Ureter (tissue), 1 donor: Measurements from ENCODE around the gene PCDH1. TPM values are rescaled to one million over a fixed set of nuclear protein-coding genes. Genes with fewer than 3 reads are reported as not detected.

Experiments
- DNase-seq: peaks from one replicate; pipeline ENCODE4 v3.0.0-alpha.2; 2020; ENCODE audit warnings: low spot score
- total RNA-seq: library from RNA; stranded (reverse); gene quantifications from one replicate; pipeline ENCODE4 v1.2.4, GENCODE V29; 2023
- donor health status: DM: yes; HTN: yes; CAD: no.

Gene PCDH1
- total RNA-seq, 1 donor from 2014 or later: 127 TPM

DNA sequence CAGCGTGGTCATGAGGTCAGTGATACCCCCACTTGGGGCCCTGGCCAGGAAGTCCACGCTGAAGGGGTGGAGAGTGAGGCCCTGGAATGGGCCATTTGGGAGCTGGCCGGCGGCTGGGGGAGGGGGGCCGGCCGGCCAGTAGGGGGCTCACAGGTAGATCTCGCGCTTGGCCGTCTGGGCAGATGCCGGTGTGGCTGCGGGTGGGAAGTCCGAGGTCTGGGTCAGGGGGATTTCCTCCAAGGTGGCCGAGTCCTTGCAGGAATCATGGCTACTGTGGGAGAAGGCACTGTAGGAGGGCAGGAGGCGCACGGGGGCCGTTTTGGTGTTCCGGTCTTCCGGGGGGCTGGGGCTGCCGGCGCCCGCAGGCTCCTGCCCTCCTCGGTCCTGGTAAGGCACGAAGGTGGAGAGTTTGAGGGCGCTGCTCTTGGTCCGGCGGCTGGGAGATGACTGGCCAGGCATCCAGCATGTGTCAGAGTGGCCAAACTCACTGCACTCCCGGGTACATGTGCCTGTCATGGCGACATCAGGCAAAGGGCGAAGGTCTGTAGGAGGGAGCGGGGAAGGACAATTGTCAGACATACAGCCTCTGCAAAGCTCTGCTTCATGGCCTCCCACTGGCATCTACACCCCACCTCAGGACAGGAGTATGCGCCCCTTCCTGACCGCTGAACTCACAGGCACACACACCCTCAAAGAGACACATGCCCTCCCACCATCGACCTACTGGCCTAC is 24.1 kb downstream of the PCDH1 start:
- DNase-seq: no peak

DNA sequence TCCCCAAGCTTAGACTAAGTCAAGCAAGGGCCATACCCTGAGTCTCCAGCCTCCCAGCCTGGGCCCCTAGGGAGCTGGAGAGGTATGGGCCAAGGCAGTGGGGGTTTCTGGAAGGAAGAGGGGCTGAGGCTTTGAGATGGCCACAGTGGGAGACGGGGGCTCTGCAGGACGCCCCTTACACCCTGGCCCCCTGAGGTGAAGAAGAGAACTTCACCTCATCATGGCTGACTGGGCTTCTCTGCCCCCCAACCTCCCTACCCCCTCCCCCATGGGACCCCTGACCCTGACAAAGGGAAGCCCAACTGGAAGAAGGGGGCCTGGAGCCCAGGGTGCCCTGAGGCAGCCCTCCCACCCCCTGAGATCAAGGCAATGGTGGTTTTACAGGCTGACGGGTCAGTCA is 25.8 kb downstream of the PCDH1 start:
- no peak for DNase-seq

DNA sequence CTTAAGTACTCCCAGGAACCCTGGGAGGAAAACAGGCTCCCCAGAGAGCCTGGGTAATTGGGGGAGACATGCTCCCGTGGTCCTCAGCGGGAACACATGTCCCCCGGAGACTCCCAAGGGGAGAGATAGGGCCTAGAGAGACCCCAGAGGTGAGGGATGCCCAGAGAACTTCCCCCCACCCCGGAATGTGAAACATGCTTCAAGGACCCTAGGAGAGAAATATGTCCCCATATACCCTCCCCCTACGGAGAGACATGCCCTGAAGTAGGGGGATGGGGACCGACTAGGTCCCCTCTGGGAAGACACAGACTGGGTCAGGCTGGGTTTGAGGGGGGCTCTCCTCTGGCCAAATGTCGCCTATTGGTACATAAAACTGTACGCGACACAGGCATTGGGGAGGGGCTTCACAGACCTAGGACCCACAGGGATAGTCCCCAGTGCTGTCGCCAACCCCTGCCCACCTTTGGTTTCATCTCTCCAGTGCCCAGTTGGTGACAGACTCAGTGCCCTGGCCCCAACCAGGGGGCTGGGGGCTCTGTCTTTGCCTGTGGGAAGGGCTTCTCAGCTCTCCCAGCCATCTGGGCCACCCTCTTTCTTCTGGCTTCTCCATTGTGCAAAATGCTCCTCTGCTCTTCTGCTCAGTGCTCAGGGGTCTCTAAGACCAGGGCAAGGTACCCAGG is 26.9 kb downstream of the PCDH1 start:
- no peak for DNase-seq

DNA sequence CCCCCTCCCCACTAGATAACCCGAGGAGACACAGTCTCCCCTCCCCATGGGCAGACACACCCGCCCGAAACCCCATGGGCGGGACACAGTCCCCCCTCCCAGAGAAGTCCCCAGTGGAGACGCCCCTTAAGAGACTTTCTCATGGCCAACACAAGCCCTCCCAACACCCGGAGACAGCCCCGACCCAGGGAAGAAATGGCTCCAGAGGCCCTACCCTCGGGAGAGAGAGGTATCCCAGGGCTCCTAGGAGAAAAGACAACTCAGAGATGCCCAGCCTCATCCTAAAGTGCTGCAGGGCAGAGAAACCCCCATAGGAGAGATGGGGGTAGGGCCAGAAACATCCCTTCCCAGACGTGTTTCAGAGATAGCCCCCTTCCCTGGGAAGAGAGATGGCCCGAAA is 27.4 kb downstream of the PCDH1 start:
- DNase-seq: no peak

DNA sequence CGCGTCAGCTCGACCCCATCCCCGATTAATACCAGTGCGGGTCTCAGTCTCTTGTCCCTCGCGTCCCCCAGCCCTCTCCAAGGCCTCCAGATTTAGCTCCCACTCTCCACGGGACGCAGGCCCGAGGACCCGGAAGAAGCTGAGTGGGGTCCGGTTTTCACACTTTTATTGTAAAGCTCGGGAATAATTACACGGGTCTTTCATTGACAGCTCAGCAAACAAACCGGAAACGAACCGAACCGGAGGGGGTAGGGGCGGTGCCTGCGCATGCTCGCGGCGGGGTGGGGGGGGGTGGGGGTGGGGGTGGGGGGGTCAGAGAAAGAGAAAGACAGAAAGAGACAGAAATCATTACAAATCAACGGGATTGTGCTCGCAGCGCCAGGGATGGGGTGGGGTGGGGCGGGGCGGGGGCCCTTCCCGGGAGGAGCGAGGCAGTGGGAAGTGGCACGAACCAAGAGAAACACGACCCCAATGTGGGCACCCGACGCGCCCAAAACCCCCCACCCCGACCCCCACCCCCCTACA is 27.9 kb downstream of the PCDH1 start:
- DNase-seq: peak; percentile 72

GRCh38 chr5:141849415-141850243 is 28.6 kb downstream of the PCDH1 start:
- DNase-seq: peak; percentile 95

GRCh38 chr5:141848744-141849414 is 29.3 kb downstream of the PCDH1 start:
- DNase-seq: peak; percentile 78

- no peak for DNase-seq
Measured at GRCh38 chr5:141846031-141846430, 32.2 kb downstream of the PCDH1 start.

DNA sequence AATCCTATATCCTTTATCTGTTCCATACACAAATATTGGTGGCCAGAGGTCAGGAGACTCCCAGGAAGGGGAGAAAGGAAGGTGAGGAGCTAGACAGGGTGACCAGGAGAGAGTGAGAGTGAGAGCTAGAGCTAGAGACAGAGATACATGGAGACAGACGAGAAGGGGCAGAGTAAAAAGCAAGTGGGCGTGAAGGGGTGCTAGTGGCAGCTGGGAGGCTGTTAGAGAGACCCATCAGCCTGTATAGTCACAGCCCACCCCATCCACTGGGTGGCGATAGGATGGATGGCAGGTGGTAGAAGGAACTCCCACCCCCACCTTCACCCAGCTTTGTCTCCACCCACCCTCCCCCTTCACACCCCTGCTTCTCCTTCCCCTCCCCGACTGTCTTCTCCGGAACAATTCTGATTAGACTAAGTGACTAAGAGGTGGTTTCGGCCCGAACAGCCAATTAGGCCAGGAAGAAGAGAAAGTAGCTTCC is 32.8 kb downstream of the PCDH1 start:
- DNase-seq: no peak

DNA sequence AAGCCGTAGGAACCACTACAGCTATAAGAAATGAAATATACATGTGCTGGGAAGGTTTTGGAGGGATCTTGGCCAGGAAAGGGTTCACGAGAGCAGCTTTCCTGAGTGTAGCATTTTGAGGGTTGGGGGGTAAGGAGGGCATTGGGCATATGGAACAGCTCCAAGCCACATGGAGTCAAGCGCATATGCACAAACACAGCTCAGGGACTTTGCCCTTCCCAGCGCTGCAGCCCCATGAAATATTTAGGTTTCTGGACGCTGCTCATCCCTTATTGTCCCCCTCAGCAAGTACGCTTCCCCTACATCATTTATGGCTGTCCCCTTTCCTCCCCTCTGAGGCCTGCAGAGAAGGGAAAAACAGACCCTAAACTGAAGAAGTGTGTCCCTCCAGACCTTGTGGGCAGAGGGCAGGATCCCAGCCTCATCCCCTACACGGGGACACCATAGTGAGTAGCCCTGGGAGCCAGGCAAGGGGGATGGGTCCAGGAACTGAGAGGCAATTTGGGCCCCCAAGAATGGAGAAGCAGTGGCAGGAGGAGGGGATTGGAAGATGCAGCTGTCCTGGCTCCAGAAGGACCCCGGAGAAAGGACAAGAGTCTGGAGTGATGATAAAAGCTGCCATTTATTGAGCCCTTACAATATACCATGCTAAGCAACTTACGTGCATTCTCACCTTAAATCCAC is 33.7 kb downstream of the PCDH1 start:
- no peak for DNase-seq

DNA sequence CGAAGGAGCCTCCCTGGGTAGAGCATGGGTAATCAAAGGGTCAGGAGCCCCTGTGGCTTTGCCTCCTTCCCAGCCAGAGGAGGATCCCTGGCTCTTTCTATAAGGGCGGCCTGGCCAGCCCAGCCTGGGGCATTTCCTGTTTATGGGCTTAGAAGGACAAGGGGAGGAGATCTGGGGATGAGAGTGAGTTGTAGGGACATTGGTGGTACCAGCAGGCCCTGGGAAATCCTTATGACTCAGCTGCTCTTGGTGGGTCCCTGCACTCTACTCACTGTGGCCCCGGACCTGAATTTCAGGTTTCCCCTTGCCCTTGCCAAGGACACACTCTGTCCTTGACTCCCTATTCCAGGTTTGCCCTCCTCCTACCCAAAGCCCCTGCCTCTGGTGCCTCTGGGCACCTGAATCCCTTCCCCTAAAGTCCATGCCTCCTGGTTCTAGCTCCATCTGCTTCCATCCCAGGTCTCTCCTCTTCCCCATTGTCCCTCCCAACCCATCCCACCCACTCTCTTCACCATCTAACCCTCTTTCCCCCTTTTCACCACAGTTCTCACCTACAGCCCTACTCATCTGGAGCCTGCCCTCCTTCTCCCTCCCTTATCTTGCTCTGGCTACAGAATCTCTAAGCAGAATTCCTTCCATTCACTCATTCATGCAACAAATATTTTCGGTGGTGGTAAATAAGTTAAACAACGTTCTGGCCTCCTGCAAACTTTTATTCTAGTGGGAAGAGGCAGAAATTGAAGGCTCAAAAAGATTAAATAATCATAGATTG is 34.9 kb downstream of the PCDH1 start:
- peak; percentile 58 for DNase-seq

DNA sequence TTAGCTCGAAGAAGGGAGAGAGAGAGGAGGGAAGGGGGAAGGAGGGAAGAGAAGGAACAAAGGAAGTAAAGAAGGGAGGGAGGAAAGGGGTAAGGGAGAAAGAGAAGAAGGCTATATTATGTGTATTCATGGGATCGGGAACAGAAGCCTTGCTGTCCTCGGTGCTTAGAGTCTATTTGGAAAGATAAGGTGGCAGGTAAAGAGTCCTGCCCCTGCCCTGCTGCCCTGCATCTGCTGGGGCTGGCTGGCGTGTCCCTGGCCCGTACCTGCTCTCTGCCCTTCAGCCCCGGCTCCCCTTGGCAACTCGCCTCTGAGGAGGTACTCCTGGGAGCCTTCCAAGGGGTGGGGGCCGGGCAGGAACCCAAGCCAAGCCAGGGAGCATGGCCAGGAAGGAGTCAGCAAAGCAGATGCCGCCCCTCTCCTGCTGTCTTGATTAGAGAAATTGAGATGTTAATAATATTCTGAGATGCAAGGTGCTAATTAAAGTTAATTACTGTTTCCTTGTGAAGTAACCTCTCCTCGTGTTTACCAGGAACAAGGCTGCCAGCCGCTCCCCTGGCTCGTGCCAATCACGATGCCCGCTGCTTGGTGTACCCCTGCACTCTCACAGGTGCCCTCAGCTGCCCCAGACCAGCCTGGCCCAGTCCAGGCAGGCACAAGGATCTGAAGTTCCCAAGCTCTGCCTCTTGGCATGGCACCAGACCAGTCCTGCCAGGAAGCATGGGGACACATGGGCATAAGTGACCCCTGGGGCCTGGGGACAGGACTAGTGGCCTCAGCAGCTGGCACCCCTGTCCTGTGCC is 36.6 kb downstream of the PCDH1 start:
- DNase-seq: peak; percentile 67

DNA sequence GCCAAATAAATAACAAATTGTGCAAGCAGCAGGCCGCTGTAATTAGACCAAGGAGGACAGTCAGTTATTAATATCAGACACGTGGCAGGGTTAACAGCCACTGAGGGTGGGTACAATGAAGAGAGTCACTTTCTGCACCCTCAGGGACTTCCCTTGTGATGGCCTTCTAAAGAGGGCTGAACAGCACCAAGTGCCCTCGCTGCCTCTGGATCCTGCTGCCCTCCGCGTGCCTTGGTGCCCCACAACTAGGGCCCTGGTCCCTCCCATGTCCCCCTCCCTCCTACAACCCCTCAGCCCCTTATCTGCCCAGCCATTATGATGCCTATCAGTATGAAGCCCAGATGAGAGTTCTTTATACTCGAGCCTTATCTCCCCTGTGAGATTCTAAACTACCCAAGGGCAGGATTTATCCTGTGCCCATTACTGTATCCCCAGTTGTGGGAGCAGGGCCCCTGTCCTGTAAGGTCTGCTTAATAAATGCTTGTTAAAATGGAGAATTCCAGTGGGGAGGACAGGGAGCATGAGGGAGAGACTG is 37.3 kb downstream of the PCDH1 start:
- DNase-seq: no peak

- no peak for DNase-seq
Measured at GRCh38 chr5:141840280-141840812, 37.9 kb downstream of the PCDH1 start.

- no peak for DNase-seq
Measured at GRCh38 chr5:141839015-141839513, 39.1 kb downstream of the PCDH1 start.

DNA sequence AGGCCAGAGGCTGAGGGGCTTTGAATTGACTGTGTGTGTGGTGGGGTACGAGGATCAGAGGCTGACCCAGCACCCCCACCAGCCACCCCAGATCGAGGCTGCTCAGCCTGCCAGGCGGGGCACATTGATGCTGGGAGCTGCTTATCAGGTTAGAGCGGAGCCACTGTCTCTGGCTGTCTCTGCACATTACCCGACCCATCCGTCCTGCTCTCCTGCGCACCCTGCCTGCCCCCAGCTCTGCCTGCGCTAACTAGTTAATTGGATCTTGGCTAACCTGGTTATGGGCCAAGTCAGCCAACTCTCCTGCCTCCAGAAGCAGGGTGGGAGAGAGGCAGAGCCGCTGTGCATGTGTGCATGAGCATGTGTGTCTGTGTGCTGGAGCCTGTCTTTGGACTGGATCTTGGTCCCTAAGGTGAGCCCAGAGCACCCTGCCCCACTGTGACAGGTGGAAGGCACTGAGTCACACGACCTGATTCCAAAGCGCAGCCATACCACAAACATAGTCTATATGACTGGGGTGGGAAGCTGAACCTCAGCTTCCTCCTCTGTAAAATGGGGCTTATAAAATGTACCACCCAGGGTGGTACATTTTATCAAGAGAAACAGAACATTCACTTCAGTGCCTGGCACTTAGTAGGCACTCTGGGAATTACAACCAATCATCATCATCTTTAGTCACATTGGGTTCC is 39.7 kb downstream of the PCDH1 start:
- DNase-seq: no peak

DNA sequence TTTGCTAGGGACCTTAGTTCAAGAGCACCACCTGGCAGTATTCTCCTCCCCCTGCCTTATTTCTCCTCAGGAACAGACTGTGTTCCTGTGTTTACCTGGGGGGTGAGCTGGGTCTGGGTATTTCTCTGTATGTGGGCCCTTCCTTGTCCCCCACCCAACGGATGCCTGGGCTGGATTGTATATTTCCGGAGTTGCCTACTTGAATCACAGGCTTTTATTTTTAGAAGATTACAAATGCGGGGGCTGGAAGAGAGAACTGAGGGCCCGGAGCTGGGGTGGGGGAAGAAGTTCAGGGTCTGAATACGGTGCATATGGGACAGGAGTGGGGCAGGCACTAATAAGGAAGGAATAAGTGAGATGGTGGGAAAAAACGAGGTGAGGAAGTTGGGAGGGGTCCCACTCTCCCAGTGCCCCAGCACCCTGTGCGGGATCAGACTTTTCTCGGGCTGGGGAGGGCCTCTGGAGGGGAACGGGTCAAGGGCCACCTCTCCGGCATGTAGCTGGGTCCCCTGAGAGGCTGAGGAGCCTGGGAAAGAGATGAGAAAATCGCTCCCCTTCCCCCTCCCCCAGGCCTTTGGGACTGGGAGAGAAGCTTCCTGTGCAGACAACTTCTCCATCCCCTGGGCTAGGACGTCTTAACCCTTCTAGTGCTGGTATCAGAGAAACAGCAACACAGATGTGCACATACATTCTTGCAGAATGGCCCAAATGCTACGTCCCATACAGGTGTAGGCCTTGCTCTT is 42.1 kb downstream of the PCDH1 start:
- no peak for DNase-seq
